Pulmonary artery endothelial cell (primary cell): ENCODE results near the gene CSMD2. TPM values are rescaled to one million over a fixed set of nuclear protein-coding genes. Genes with fewer than 3 reads are reported as not detected.

Experiments used
- DNase-seq: peaks from one replicate; pipeline ENCODE4 v3.0.0-alpha.2; 2011; ENCODE audit warnings: low read depth, low spot score
- total RNA-seq: library from RNA; depleted of rRNA; stranded (reverse); fragments of >200 nt; gene quantifications from 2 replicates; pipeline ENCODE4 v1.2.3, GENCODE V29; 2014

The CSMD2 gene
- total RNA-seq, 1 donor from 2014 or later: under 0.01 TPM

- no peak for DNase-seq
These were observed 198.5 kb downstream of the CSMD2 start for GRCh38 chr1:33966346-33967141.

- DNase-seq: no peak
These were observed 199.9 kb downstream of the CSMD2 start for GRCh38 chr1:33965086-33965485.

- DNase-seq: no peak
These were observed 203.0 kb downstream of the CSMD2 start for GRCh38 chr1:33962061-33962460.

- DNase-seq: no peak
These were observed 204.7 kb downstream of the CSMD2 start for GRCh38 chr1:33960188-33960895.

GRCh38 chr1:33957854-33958253 is 207.2 kb downstream of the CSMD2 start:
- no peak for DNase-seq

- no peak for DNase-seq
These were observed 209.9 kb downstream of the CSMD2 start for GRCh38 chr1:33955096-33955495.

GRCh38 chr1:33949570-33949969 is 215.5 kb downstream of the CSMD2 start:
- DNase-seq: no peak

- no peak for DNase-seq
These were observed 216.7 kb downstream of the CSMD2 start for GRCh38 chr1:33948291-33948690.

GRCh38 chr1:33946836-33947235 is 218.2 kb downstream of the CSMD2 start:
- no peak for DNase-seq

- no peak for DNase-seq
These were observed 220.2 kb downstream of the CSMD2 start for GRCh38 chr1:33944846-33945245.

- no peak for DNase-seq
These were observed 221.1 kb downstream of the CSMD2 start for GRCh38 chr1:33943978-33944377.

GRCh38 chr1:33932871-33933270 is 232.2 kb downstream of the CSMD2 start:
- DNase-seq: no peak

- DNase-seq: no peak
These were observed 233.9 kb downstream of the CSMD2 start for GRCh38 chr1:33931111-33931475.

GRCh38 chr1:33930346-33931110 is 234.5 kb downstream of the CSMD2 start:
- DNase-seq: no peak

GRCh38 chr1:33928251-33928650 is 236.8 kb downstream of the CSMD2 start:
- no peak for DNase-seq

- no peak for DNase-seq
These were observed 237.3 kb downstream of the CSMD2 start for GRCh38 chr1:33927721-33928120.

GRCh38 chr1:33925586-33925985 is 239.4 kb downstream of the CSMD2 start:
- no peak for DNase-seq

- DNase-seq: no peak
These were observed 243.7 kb downstream of the CSMD2 start for GRCh38 chr1:33921281-33921680.

GRCh38 chr1:33918368-33918767 is 246.7 kb downstream of the CSMD2 start:
- no peak for DNase-seq

- no peak for DNase-seq
These were observed 248.2 kb downstream of the CSMD2 start for GRCh38 chr1:33916786-33917185.

GRCh38 chr1:33914531-33914930 is 250.5 kb downstream of the CSMD2 start:
- DNase-seq: no peak

GRCh38 chr1:33908324-33908956 is 256.6 kb downstream of the CSMD2 start:
- DNase-seq: no peak
